Epithelial cell of proximal tubule (primary cell): Measurements from ENCODE around the gene CALHM2. TPM values are rescaled to one million over a fixed set of nuclear protein-coding genes. Genes with fewer than 3 reads are reported as not detected.
"Not testable (repeated sequence)": the region's sequence is repeated elsewhere in the genome, so short reads cannot be mapped to it uniquely, and the experiment has no call there.

ENCODE experiments used
- DNase-seq: peaks from one replicate; pipeline ENCODE4 v3.0.0-alpha.2; 2011; ENCODE audit warnings: low read depth
- H3K4me3 ChIP-seq: 2 replicates; pipeline ENCODE4 v1.5.1; 2011; ENCODE audit warnings: low read depth, mild to moderate bottlenecking, low read length
- CTCF ChIP-seq: conservative IDR thresholded peaks from 2 replicates; pipeline ENCODE4 v1.5.1; 2012; ENCODE audit warnings: low read depth, mild to moderate bottlenecking, low read length
- total RNA-seq: library from RNA; depleted of rRNA; stranded (reverse); fragments of >200 nt; gene quantifications from 2 replicates; pipeline ENCODE4 v1.2.3, GENCODE V29; 2015

The CALHM2 gene
- total RNA-seq, 1 donor from 2014 or later = 4.7 TPM

- DNase-seq = no peak
- H3K4me3 ChIP-seq = no peak overlapping the region
- no peak for TF ChIP-seq CTCF
Measured at GRCh38 chr10:103487410-103487708, 35.2 kb upstream of the CALHM2 start.

- not testable (repeated sequence) for H3K4me3 ChIP-seq, DNase-seq
Measured at GRCh38 chr10:103486635-103487409, 34.7 kb upstream of the CALHM2 start.

GRCh38 chr10:103481974-103482531 lies 29.9 kb upstream of the CALHM2 start:
- peak; percentile 74 for TF ChIP-seq CTCF
- H3K4me3 ChIP-seq = no peak overlapping the region
- no peak for DNase-seq

- TF ChIP-seq CTCF = no peak
- no peak for DNase-seq
- H3K4me3 ChIP-seq = no peak overlapping the region
Measured at GRCh38 chr10:103480521-103480920, 28.4 kb upstream of the CALHM2 start.

GRCh38 chr10:103479135-103479534 lies 27.0 kb upstream of the CALHM2 start, which contains the start of gene CALHM3:
Gene CALHM3 (minus strand): TSS chr10:103479240. CDS start chr10:103479032, 208 bp downstream.
- no peak within 1 kb of the TSS for H3K4me3 ChIP-seq
- DNase-seq = no peak
- TF ChIP-seq CTCF = no peak

GRCh38 chr10:103478671-103479070 lies 26.5 kb upstream of the CALHM2 start:
- no peak for TF ChIP-seq CTCF
- DNase-seq = no peak
- no peak overlapping the region for H3K4me3 ChIP-seq

- no peak for DNase-seq
- TF ChIP-seq CTCF = peak; percentile 44
- H3K4me3 ChIP-seq = no peak overlapping the region
Measured at GRCh38 chr10:103476046-103476768, 24.0 kb upstream of the CALHM2 start.
